ENCODE results near the gene FTO.

GRCh38 chr16:53896722-53897121 lies 192.8 kb downstream of the FTO start:
- no peak for TF ChIP-seq POLR2AphosphoS5 (IDR thresholded peaks at IDR 0.05; ENCODE audit: borderline replicate concordance, low read depth, low read length)
- no peak for TF ChIP-seq EZH2 (IDR thresholded peaks at IDR 0.05)
- TF ChIP-seq FOXP2 (optimal IDR thresholded peaks at IDR 0.05; ENCODE audit: control extremely low read depth, extremely low read length, insufficient read depth), result no peak

Data from SK-N-MC (cell line).